HEK293T (cell line): ENCODE data around the gene CACNA1C.

Source experiments
- CTCF ChIA-PET: fragments of 350-600 bp; formaldehyde crosslinking; extraction: SDS; loops from one replicate; lab custom pipeline; 2021; ENCODE audit warnings: antibody characterized with exemption, inconsistent platforms; lab: Yijun Ruan, JAX
- POLR2A ChIA-PET: fragments of 350-600 bp; formaldehyde crosslinking; extraction: SDS; loops from one replicate; lab custom pipeline; 2020; ENCODE audit warnings: antibody characterized with exemption, inconsistent platforms; lab: Yijun Ruan, JAX
- DNase-seq: peaks from one replicate; pipeline ENCODE4 v3.0.0; 2012; ENCODE audit warnings: mixed read lengths; ENCODE audit errors: extremely low spot score
- ARNT ChIP-seq: fragments of 450-650 bp; IDR thresholded peaks from 2 replicates; pipeline ENCODE4 v1.6.1; 2017; ENCODE audit warnings: mild to moderate bottlenecking
- BHLHE40 ChIP-seq: fragments of 450-650 bp; IDR thresholded peaks from 2 replicates; pipeline ENCODE4 v1.6.1; 2016; ENCODE audit warnings: mild to moderate bottlenecking, moderate library complexity, borderline replicate concordance
- CTBP1 ChIP-seq: fragments of 450-650 bp; IDR thresholded peaks from 2 replicates; pipeline ENCODE4 v1.6.1; 2016; ENCODE audit warnings: borderline replicate concordance
- ELF4 ChIP-seq: fragments of 450-650 bp; IDR thresholded peaks from 2 replicates; pipeline ENCODE4 v1.6.1; 2017; ENCODE audit warnings: antibody characterized with exemption
- FOXA1 ChIP-seq: fragments of 450-650 bp; IDR thresholded peaks from 2 replicates; pipeline ENCODE4 v1.6.1; 2016; ENCODE audit warnings: mild to moderate bottlenecking
- FOXK2 ChIP-seq: fragments of 450-650 bp; IDR thresholded peaks from 2 replicates; pipeline ENCODE4 v1.6.1; 2016; ENCODE audit warnings: mild to moderate bottlenecking
- FOXM1 ChIP-seq: fragments of 450-650 bp; IDR thresholded peaks from 2 replicates; pipeline ENCODE4 v1.6.1; 2017; ENCODE audit warnings: mild to moderate bottlenecking, borderline replicate concordance
- HDGF ChIP-seq: fragments of 450-650 bp; IDR thresholded peaks from 2 replicates; pipeline ENCODE4 v1.6.1; 2017; ENCODE audit warnings: antibody characterized with exemption, borderline replicate concordance
- L3MBTL2 ChIP-seq: fragments of 450-650 bp; conservative IDR thresholded peaks from 2 replicates; pipeline ENCODE4 v1.6.1; 2016; ENCODE audit warnings: mild to moderate bottlenecking
- LEF1 ChIP-seq: fragments of 450-650 bp; IDR thresholded peaks from 2 replicates; pipeline ENCODE4 v1.6.1; 2017; ENCODE audit warnings: mild to moderate bottlenecking, borderline replicate concordance
- NFRKB ChIP-seq: fragments of 450-650 bp; IDR thresholded peaks from 2 replicates; pipeline ENCODE4 v1.6.1; 2016; ENCODE audit warnings: mild to moderate bottlenecking, moderate library complexity
- PKNOX1 ChIP-seq: fragments of 450-650 bp; IDR thresholded peaks from 2 replicates; pipeline ENCODE4 v1.6.1; 2016
- SP1 ChIP-seq: fragments of 450-650 bp; IDR thresholded peaks from 2 replicates; pipeline ENCODE4 v1.6.1; 2017
- SUZ12 ChIP-seq: fragments of 450-650 bp; IDR thresholded peaks from 2 replicates; pipeline ENCODE4 v1.6.1; 2016; ENCODE audit warnings: mild to moderate bottlenecking
- TARDBP ChIP-seq: fragments of 450-650 bp; IDR thresholded peaks from 2 replicates; pipeline ENCODE4 v1.6.1; 2016
- ZNF384 ChIP-seq: fragments of 450-650 bp; IDR thresholded peaks from 2 replicates; pipeline ENCODE4 v1.6.1; 2016

CACNA1C gene

GRCh38 chr12:2057041-2057794 lies 4.4 kb downstream of the CACNA1C start:
- TF ChIP-seq ELF4 (no peak), HDGF (no peak), NFRKB (no peak), BHLHE40 (no peak), CTBP1 (no peak), ARNT (no peak), ZNF384 (no peak)
- ChIA-PET POLR2A (no interaction called here), CTCF (interaction anchor here (0.5 to 1.6 kb wide), 12 partner anchors 88 to 714 kb away, joined by 3 to 8 read pairs (median 3); no protein-coding TSS in a partner anchor)
- DNase-seq, result peak; percentile 68

- ChIA-PET CTCF (interaction anchor here (0.5 to 1.6 kb wide), 11 partner anchors 88 to 713 kb away, joined by 3 to 8 read pairs (median 3); no protein-coding TSS in a partner anchor), POLR2A (no interaction called here)
- TF ChIP-seq SUZ12 (no peak), PKNOX1 (no peak), FOXM1 (no peak), FOXA1 (no peak), HDGF (no peak), TARDBP (no peak), SP1 (no peak), BHLHE40 (no peak), L3MBTL2 (no peak), LEF1 (no peak), CTBP1 (no peak), NFRKB (no peak), ZNF384 (no peak), ELF4 (no peak), ARNT (no peak)
- no peak for DNase-seq
Observed at GRCh38 chr12:2057795-2058408, 5.1 kb downstream of the CACNA1C start.

- TF ChIP-seq L3MBTL2, result no peak
- TF ChIP-seq ZNF384, result no peak
- no peak for TF ChIP-seq PKNOX1
- no peak for TF ChIP-seq CTBP1
- TF ChIP-seq SP1, result no peak
- TF ChIP-seq ARNT, result no peak
- TF ChIP-seq HDGF, result no peak
- TF ChIP-seq FOXA1, result no peak
- no peak for TF ChIP-seq FOXK2
- no peak for TF ChIP-seq LEF1
- TF ChIP-seq FOXM1, result no peak
- ChIA-PET CTCF (interaction anchor here (1.1 to 1.6 kb wide), 2 partner anchors 223 to 232 kb away, joined by 3 to 8 read pairs; no protein-coding TSS in a partner anchor), POLR2A (interaction anchor here (0.6 kb wide), 1 partner anchor 9 kb away, joined by 3 read pairs; no protein-coding TSS in a partner anchor)
- DNase-seq, result no peak
Observed at GRCh38 chr12:2058837-2059236, 6.0 kb downstream of the CACNA1C start.

GRCh38 chr12:2061402-2061801 lies 8.6 kb downstream of the CACNA1C start:
- ChIA-PET POLR2A (no interaction called here), CTCF (interaction anchor here (0.5 kb wide), 1 partner anchor 1012 kb away, joined by 3 read pairs; no protein-coding TSS in a partner anchor)
- no peak for TF ChIP-seq PKNOX1
- no peak for TF ChIP-seq CTBP1
- TF ChIP-seq ZNF384, result no peak
- TF ChIP-seq FOXM1, result no peak
- TF ChIP-seq NFRKB, result no peak
- TF ChIP-seq HDGF, result no peak
- TF ChIP-seq ARNT, result no peak
- TF ChIP-seq BHLHE40, result no peak
- no peak for TF ChIP-seq ELF4
- no peak for TF ChIP-seq L3MBTL2
- TF ChIP-seq LEF1, result no peak
- no peak for DNase-seq

- no peak for DNase-seq
- POLR2A ChIA-PET, result no interaction called here
- no peak for TF ChIP-seq ELF4
- no peak for TF ChIP-seq ZNF384
- no peak for TF ChIP-seq BHLHE40
- no peak for TF ChIP-seq PKNOX1
- no peak for TF ChIP-seq HDGF
- TF ChIP-seq FOXA1, result no peak
- TF ChIP-seq L3MBTL2, result no peak
- TF ChIP-seq NFRKB, result no peak
- TF ChIP-seq ARNT, result no peak
- no peak for TF ChIP-seq SUZ12
- TF ChIP-seq CTBP1, result no peak
- TF ChIP-seq LEF1, result no peak
- no peak for TF ChIP-seq TARDBP
- TF ChIP-seq FOXM1, result no peak
- TF ChIP-seq SP1, result no peak
- TF ChIP-seq FOXK2, result no peak
- CTCF ChIA-PET, result interaction anchor here (0.6 kb wide), 1 partner anchor 217 kb away, joined by 5 read pairs; no protein-coding TSS in a partner anchor
Observed at GRCh38 chr12:2064071-2064507, 11.3 kb downstream of the CACNA1C start.
